Fibroblast of pulmonary artery (primary cell): ENCODE measurements around the gene FANCL.
"Not testable (repeated sequence)": the region's sequence is repeated elsewhere in the genome, so short reads cannot be mapped to it uniquely, and the experiment has no call there.

Experiments
- DNase-seq: peaks from one replicate; pipeline ENCODE4 v3.0.0-alpha.2; 2010; ENCODE audit warnings: low read depth
- H3K4me3 ChIP-seq: replicated peaks from 2 replicates; pipeline ENCODE4 v1.5.1; 2011; ENCODE audit warnings: low read depth, mild to moderate bottlenecking, control low read depth, low read length, moderate library complexity
- CTCF ChIP-seq: IDR thresholded peaks from 2 replicates; pipeline ENCODE4 v1.5.1; 2011; ENCODE audit warnings: mild to moderate bottlenecking, control low read depth, low read length, inconsistent platforms; ENCODE audit errors: missing control alignments

FANCL gene

GRCh38 chr2:58261209-58261608 lies 20.1 kb upstream of the FANCL start:
- no peak for DNase-seq
- H3K4me3 ChIP-seq: no peak overlapping the region
- no peak for TF ChIP-seq CTCF

GRCh38 chr2:58258456-58258855 lies 17.3 kb upstream of the FANCL start:
- not testable (repeated sequence) for DNase-seq, H3K4me3 ChIP-seq

GRCh38 chr2:58251331-58252201 lies 10.4 kb upstream of the FANCL start:
- DNase-seq, H3K4me3 ChIP-seq: not testable (repeated sequence)

- TF ChIP-seq CTCF: no peak
- H3K4me3 ChIP-seq: peak overlapping the region; percentile 85
- DNase-seq: no peak
These were observed 380 bp upstream of the FANCL start for GRCh38 chr2:58241546-58241864.

- DNase-seq: no peak
- H3K4me3 ChIP-seq: no peak overlapping the region
- TF ChIP-seq CTCF: no peak
These were observed 1.7 kb downstream of the FANCL start for GRCh38 chr2:58239243-58239925.

GRCh38 chr2:58237741-58238140 lies 3.4 kb downstream of the FANCL start:
- TF ChIP-seq CTCF: no peak
- DNase-seq: no peak
- no peak overlapping the region for H3K4me3 ChIP-seq

- no peak for TF ChIP-seq CTCF
- H3K4me3 ChIP-seq: no peak overlapping the region
- no peak for DNase-seq
These were observed 5.1 kb downstream of the FANCL start for GRCh38 chr2:58235984-58236383.

GRCh38 chr2:58235170-58235569 lies 6.0 kb downstream of the FANCL start:
- H3K4me3 ChIP-seq: no peak overlapping the region
- TF ChIP-seq CTCF: no peak
- DNase-seq: no peak
